Choroid plexus epithelial cell (primary cell): ENCODE data around the gene PDE4B.
A peak's percentile ranks its signal among the peaks of the same experiment; 100 is the strongest.

Experiments used
- DNase-seq: peaks from one replicate; pipeline ENCODE4 v3.0.0-alpha.2; 2010; ENCODE audit warnings: low read depth
- H3K4me3 ChIP-seq: 2 replicates; pipeline ENCODE4 v1.5.1; 2011; ENCODE audit warnings: low read depth, mild to moderate bottlenecking, control low read depth, low read length, moderate library complexity
- CTCF ChIP-seq: conservative IDR thresholded peaks from 2 replicates; pipeline ENCODE4 v1.5.1; 2011; ENCODE audit warnings: low read depth, mild to moderate bottlenecking, control low read depth, inconsistent platforms, low read length, moderate library complexity

Gene PDE4B

GRCh38 chr1:65788762-65789161, 3.9 kb upstream of the PDE4B start:
- TF ChIP-seq CTCF = no peak
- no peak for DNase-seq
- no peak overlapping the region for H3K4me3 ChIP-seq

GRCh38 chr1:65791396-65791795, 1.3 kb upstream of the PDE4B start:
- DNase-seq = peak; percentile 70
- no peak overlapping the region for H3K4me3 ChIP-seq
- TF ChIP-seq CTCF = no peak

GRCh38 chr1:65791801-65792668, 660 bp upstream of the PDE4B start:
- DNase-seq = peak; percentile 33
- H3K4me3 ChIP-seq = peak overlapping the region; percentile 51
- TF ChIP-seq CTCF = no peak

GRCh38 chr1:65793359-65793732, 651 bp downstream of the PDE4B start:
- TF ChIP-seq CTCF = no peak

GRCh38 chr1:65795311-65795710, 2.6 kb downstream of the PDE4B start:
- TF ChIP-seq CTCF = no peak
- H3K4me3 ChIP-seq = no peak overlapping the region

More at GRCh38 chr1:65793359-65793732, 651 bp downstream of the PDE4B start:
- DNase-seq = no peak
- H3K4me3 ChIP-seq = peak overlapping the region; percentile 51

GRCh38 chr1:65799601-65800000, 6.9 kb downstream of the PDE4B start:
- DNase-seq = no peak
- no peak overlapping the region for H3K4me3 ChIP-seq
- no peak for TF ChIP-seq CTCF

More at GRCh38 chr1:65795311-65795710, 2.6 kb downstream of the PDE4B start:
- DNase-seq = no peak

- no peak overlapping the region for H3K4me3 ChIP-seq
- no peak for TF ChIP-seq CTCF
- DNase-seq = no peak
These were observed 11.9 kb downstream of the PDE4B start for GRCh38 chr1:65804584-65804983.
